Smooth muscle cell (in vitro differentiated cells): ENCODE results near the gene EXOSC10. TPM values are rescaled to one million over a fixed set of nuclear protein-coding genes. Genes with fewer than 3 reads are reported as not detected.

Source experiments
- DNase-seq: peaks from one replicate; lab custom pipeline; 2025; ENCODE audit not compliant: unreplicated experiment; lab: John Stamatoyannopoulos, UW
- H2AFZ ChIP-seq: fragments of 200-600 bp; sonication (generic); 2 replicates; pipeline ENCODE4 v1.6.0; 2016; ENCODE audit warnings: antibody characterized with exemption, low read depth, mild to moderate bottlenecking
- H3F3A ChIP-seq: fragments of 200-600 bp; sonication (generic); 2 replicates; pipeline ENCODE4 v1.6.0; 2017; ENCODE audit warnings: antibody characterized with exemption, low read depth
- H3K27ac ChIP-seq: fragments of 200-600 bp; sonication (generic); 2 replicates; pipeline ENCODE4 v1.5.1; 2016; ENCODE audit warnings: low read depth, mild to moderate bottlenecking
- H3K27me3 ChIP-seq: fragments of 200-600 bp; sonication (generic); 2 replicates; pipeline ENCODE4 v1.6.1; 2016; ENCODE audit warnings: low read depth, mild to moderate bottlenecking
- H3K36me3 ChIP-seq: fragments of 200-600 bp; sonication (generic); 2 replicates; pipeline ENCODE4 v1.5.1; 2016; ENCODE audit warnings: low read depth
- H3K4me1 ChIP-seq: fragments of 200-600 bp; sonication (generic); 2 replicates; pipeline ENCODE4 v1.5.1; 2016; ENCODE audit warnings: low read depth
- H3K4me2 ChIP-seq: fragments of 200-600 bp; sonication (generic); 2 replicates; pipeline ENCODE4 v1.6.0; 2016; ENCODE audit warnings: mild to moderate bottlenecking
- H3K4me3 ChIP-seq: fragments of 200-600 bp; sonication (generic); 2 replicates; pipeline ENCODE4 v1.5.1; 2016; ENCODE audit warnings: mild to moderate bottlenecking
- H3K79me2 ChIP-seq: fragments of 200-600 bp; sonication (generic); 2 replicates; pipeline ENCODE4 v1.6.0; 2016; ENCODE audit warnings: low read depth, mild to moderate bottlenecking
- H3K9ac ChIP-seq: fragments of 200-600 bp; sonication (generic); 2 replicates; pipeline ENCODE4 v1.6.0; 2016; ENCODE audit warnings: low read depth
- H3K9me3 ChIP-seq: fragments of 200-600 bp; sonication (generic); replicated peaks from 2 replicates; pipeline ENCODE4 v1.5.1; 2016; ENCODE audit warnings: low read depth
- H4K20me1 ChIP-seq: fragments of 200-600 bp; sonication (generic); 2 replicates; pipeline ENCODE4 v1.6.0; 2016; ENCODE audit warnings: low read depth
- WGBS: methylation state at CpG from one replicate; pipeline ENCODE4 v1.1.7; 2016; ENCODE audit warnings: low lambda C conversion rate; 5-methylcytosine and 5-hydroxymethylcytosine counted together
- polyA plus RNA-seq: library from polyadenylated mRNA; unstranded; fragments of >200 nt; fragmentation: Nextera tagmentation; extraction: Ambion mirVana; gene quantifications from 2 replicates; pipeline ENCODE4 v1.2.1, GENCODE V29; 2016
- total RNA-seq: library from RNA; depleted of rRNA; stranded (reverse); fragments of >200 nt; gene quantifications from 2 replicates; pipeline ENCODE4 v1.2.3, GENCODE V29; 2014
- TF ChIP-seq, protein P1 (sequence below): fragments of 200-600 bp; sonication (generic); IDR thresholded peaks from 2 replicates; pipeline ENCODE4 v1.5.1; 2017; ENCODE audit warnings: borderline replicate concordance, mild to moderate bottlenecking, antibody characterized with exemption; ENCODE audit not compliant: insufficient read depth, poor library complexity, severe bottlenecking

The EXOSC10 gene
- total and polyA plus RNA-seq, 2 experiments from 2014 or later = 49.2 to 59.9 TPM

DNA sequence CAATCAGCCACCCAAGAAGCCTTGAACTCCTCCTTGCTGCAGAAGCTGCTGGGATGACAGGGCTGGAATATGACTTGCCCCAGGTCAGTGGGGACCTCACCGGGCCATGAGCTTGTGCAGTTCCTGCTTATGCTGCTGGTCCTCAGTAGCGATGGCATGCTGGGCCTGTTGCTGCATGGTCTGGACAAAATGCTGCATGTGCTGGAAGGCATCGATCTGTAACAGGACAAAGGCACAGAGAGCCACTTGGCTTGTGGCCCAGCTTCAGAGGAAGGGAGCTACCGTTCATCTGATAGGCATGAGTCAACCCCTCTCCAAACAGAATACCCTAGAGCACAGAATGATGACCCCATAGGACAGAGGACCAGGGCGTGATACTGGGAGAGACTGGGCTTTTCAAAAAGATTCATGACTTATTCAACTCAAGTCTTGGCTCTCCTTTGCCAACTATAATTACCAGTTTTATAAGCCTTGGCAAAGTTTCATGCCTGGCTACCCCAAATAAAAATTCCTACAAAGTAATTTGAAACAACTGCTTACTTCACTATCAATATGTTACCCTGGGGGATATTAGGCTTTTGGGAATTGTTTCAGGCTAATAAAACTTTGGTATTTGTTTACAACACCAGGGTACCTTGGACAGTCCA, 34.7 kb upstream of the EXOSC10 start:
- Histone ChIP-seq H4K20me1 (no peaks in the 10 kb centered on the region), H3K4me3 (no peak overlapping the region), H2AFZ (no peak overlapping the region), H3K9me3 (no peaks in the 10 kb centered on the region), H3F3A (no peaks in the 10 kb centered on the region), H3K27me3 (no peaks in the 10 kb centered on the region), H3K4me1 (no peaks in the 10 kb centered on the region), H3K4me2 (no peak overlapping the region), H3K36me3 (peaks cover 6% of the 10 kb centered on the region), H3K9ac (no peak overlapping the region), H3K27ac (no peak overlapping the region), H3K79me2 (no peaks in the 10 kb centered on the region)
- 85% methylated on average over 5 of the region's 5 CpGs for WGBS
- no peak for DNase-seq
- TF ChIP-seq, protein P1, sequence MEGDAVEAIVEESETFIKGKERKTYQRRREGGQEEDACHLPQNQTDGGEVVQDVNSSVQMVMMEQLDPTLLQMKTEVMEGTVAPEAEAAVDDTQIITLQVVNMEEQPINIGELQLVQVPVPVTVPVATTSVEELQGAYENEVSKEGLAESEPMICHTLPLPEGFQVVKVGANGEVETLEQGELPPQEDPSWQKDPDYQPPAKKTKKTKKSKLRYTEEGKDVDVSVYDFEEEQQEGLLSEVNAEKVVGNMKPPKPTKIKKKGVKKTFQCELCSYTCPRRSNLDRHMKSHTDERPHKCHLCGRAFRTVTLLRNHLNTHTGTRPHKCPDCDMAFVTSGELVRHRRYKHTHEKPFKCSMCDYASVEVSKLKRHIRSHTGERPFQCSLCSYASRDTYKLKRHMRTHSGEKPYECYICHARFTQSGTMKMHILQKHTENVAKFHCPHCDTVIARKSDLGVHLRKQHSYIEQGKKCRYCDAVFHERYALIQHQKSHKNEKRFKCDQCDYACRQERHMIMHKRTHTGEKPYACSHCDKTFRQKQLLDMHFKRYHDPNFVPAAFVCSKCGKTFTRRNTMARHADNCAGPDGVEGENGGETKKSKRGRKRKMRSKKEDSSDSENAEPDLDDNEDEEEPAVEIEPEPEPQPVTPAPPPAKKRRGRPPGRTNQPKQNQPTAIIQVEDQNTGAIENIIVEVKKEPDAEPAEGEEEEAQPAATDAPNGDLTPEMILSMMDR = no peak

DNA sequence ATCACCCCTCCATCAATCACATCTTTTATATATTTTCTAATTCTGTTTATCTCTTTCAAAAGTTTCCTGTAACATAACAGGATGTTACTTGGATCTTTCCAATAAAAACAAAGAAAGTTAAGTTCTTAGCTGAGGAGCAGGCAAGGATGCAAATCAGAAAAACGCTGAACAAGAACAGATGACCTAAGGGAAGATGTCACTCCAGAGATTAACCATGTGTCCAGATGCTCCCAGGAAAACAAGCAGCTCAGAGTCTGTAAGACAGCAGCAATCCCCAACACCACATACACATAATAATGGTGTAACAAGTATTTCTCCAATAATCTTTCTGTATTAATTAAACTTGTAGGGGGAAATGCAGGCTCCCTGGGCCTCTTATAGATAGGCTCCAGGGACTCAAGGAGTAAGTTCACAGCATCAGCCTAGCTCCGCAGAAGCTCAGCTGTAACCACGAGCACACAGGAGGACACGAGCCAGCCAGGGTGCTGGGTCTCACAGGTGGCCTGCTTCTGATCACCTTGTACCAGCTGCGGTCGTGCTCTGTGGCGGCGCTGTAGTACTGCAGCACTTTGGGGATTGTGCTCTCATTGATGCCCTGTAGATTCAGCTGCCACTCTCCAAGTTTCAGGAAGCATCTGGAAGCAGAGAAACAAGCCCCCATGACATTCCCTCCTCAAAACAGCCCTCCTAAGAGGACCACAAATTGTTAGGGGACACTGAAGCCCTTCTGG, 33.1 kb upstream of the EXOSC10 start:
- Histone ChIP-seq H3K79me2 (no peaks in the 10 kb centered on the region), H3K27me3 (no peaks in the 10 kb centered on the region), H3F3A (no peaks in the 10 kb centered on the region), H3K4me1 (no peaks in the 10 kb centered on the region), H4K20me1 (no peaks in the 10 kb centered on the region), H3K4me3 (no peak overlapping the region), H3K4me2 (no peak overlapping the region), H3K36me3 (peaks cover 11% of the 10 kb centered on the region), H2AFZ (no peak overlapping the region), H3K9ac (no peak overlapping the region), H3K9me3 (no peaks in the 10 kb centered on the region), H3K27ac (no peak overlapping the region)
- TF ChIP-seq, protein P1 = no peak
- 95% methylated on average over 8 of the region's 8 CpGs for WGBS
- DNase-seq = no peak

DNA sequence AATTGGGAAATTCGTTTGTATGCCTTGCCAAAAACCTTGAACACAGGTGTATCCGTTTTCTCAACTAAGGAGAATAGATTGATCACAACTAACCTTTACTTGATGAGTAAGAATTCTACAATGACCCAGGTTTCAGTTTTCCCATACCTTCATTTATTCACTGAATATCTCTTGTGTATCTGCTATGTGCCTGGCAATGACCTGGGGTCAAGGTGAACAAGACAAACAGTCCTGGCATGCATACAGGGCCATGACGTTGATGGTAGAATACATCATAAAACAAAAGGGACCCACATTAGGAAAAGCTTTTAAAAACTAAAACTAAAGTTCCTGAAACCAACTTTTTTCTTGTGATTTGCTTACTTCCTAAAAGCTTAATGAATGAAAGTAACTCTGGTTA, 32.1 kb upstream of the EXOSC10 start:
- no peak for DNase-seq
- no peak overlapping the region for H3K27ac ChIP-seq
- no peaks in the 10 kb centered on the region for H3K27me3 ChIP-seq
- no peak overlapping the region for H3K4me3 ChIP-seq
- H3F3A ChIP-seq = no peaks in the 10 kb centered on the region
- no peak overlapping the region for H3K9ac ChIP-seq
- H3K4me1 ChIP-seq = no peaks in the 10 kb centered on the region
- no peak overlapping the region for H2AFZ ChIP-seq
- H3K36me3 ChIP-seq = peaks cover 20% of the 10 kb centered on the region
- no peak overlapping the region for H3K4me2 ChIP-seq
- H3K79me2 ChIP-seq = no peaks in the 10 kb centered on the region
- 87% methylated on average over 3 of the region's 3 CpGs for WGBS
- no peaks in the 10 kb centered on the region for H4K20me1 ChIP-seq
- TF ChIP-seq, protein P1 = no peak
- no peaks in the 10 kb centered on the region for H3K9me3 ChIP-seq
